A673 (cell line): ENCODE measurements around the gene PPP1R26. TPM values are rescaled to one million over a fixed set of nuclear protein-coding genes. Genes with fewer than 3 reads are reported as not detected.

ENCODE experiments used
- BruUV-seq: library from RNA; stranded (reverse); fragments of 400-500 nt; replicated peaks from 2 replicates; lab custom pipeline; 2021; lab: Mats Ljungman, UMichigan
- CTCF ChIA-PET: fragments of 300-600 bp; sonication (Branson Sonifier 250); formaldehyde crosslinking; loops from one replicate; lab custom pipeline; 2022; ENCODE audit warnings: antibody characterized with exemption; lab: Charles Lee
- POLR2A ChIA-PET: fragments of 300-600 bp; sonication (Branson Sonifier 250); formaldehyde crosslinking; loops from one replicate; lab custom pipeline; 2022; ENCODE audit warnings: antibody characterized with exemption; ENCODE audit not compliant: low non-redundant PET; lab: Charles Lee
- DNase-seq: peaks from one replicate; pipeline ENCODE4 v3.0.0-alpha.2; 2015; ENCODE audit warnings: low spot score
- H3K27ac ChIP-seq: fragments of 200-600 bp; sonication (generic); 2 replicates; pipeline ENCODE4 v1.5.1; 2016; ENCODE audit warnings: mixed run types, low read depth, mild to moderate bottlenecking, mixed read lengths, antibody characterized with exemption, low read length; ENCODE audit not compliant: poor library complexity, severe bottlenecking
- H3K27me3 ChIP-seq: fragments of 200-600 bp; sonication (generic); replicated peaks from 2 replicates; pipeline ENCODE4 v1.6.1; 2017; ENCODE audit warnings: mixed run types, low read depth, mild to moderate bottlenecking, mixed read lengths, antibody characterized with exemption, low read length; ENCODE audit not compliant: insufficient read depth, poor library complexity
- H3K36me3 ChIP-seq: fragments of 200-600 bp; sonication (generic); 2 replicates; pipeline ENCODE4 v1.6.1; 2016; ENCODE audit warnings: mixed run types, mild to moderate bottlenecking, mixed read lengths, antibody characterized with exemption, low read length; ENCODE audit not compliant: insufficient read depth, poor library complexity, severe bottlenecking
- H3K4me1 ChIP-seq: fragments of 200-600 bp; sonication (generic); 2 replicates; pipeline ENCODE4 v1.6.1; 2017; ENCODE audit warnings: mixed run types, mild to moderate bottlenecking, mixed read lengths, antibody characterized with exemption, low read length; ENCODE audit not compliant: insufficient read depth, poor library complexity, severe bottlenecking
- H3K4me3 ChIP-seq: fragments of 200-600 bp; sonication (generic); 2 replicates; pipeline ENCODE4 v1.5.1; 2016; ENCODE audit warnings: low read depth, mixed run types, mild to moderate bottlenecking, mixed read lengths, low read length; ENCODE audit not compliant: poor library complexity, severe bottlenecking
- H3K9me3 ChIP-seq: fragments of 200-600 bp; sonication (generic); 2 replicates; pipeline ENCODE4 v1.6.1; 2016; ENCODE audit warnings: mixed run types, low read depth, mild to moderate bottlenecking, mixed read lengths, antibody characterized with exemption, low read length; ENCODE audit not compliant: poor library complexity, severe bottlenecking
- CTCF ChIP-seq: fragments of 300-800, 200-600 bp; sonication (generic); conservative IDR thresholded peaks from 2 replicates; pipeline ENCODE4 v1.5.1; 2017; ENCODE audit warnings: low read depth, mild to moderate bottlenecking, antibody characterized with exemption, low read length, moderate library complexity, mixed read lengths
- EZH2 ChIP-seq: fragments of 200-600 bp; sonication (generic); IDR thresholded peaks from 2 replicates; pipeline ENCODE4 v1.6.1; 2017; ENCODE audit warnings: borderline replicate concordance, low read depth, mild to moderate bottlenecking, mixed read lengths, antibody characterized with exemption, low read length; ENCODE audit not compliant: poor library complexity, severe bottlenecking
- intact Hi-C: fragments of 100-400 bp; cut with micrococcal nuclease; formaldehyde crosslinking; loops from one replicate; pipeline ENCODE4 v1.10.0; 2022; ENCODE audit not compliant: unreplicated experiment
- total RNA-seq: library from RNA; stranded (reverse); gene quantifications from 2 replicates; pipeline ENCODE4 v1.2.3, GENCODE V29; 2021

The PPP1R26 gene
- total RNA-seq, 1 experiment from 2014 or later: 7.4 TPM

- Histone ChIP-seq H3K4me1 (no peaks in the 10 kb centered on the region), H3K27me3 (no peaks in the 10 kb centered on the region), H3K36me3 (no peaks in the 10 kb centered on the region), H3K27ac (no peak overlapping the region), H3K4me3 (no peak overlapping the region), H3K9me3 (no peaks in the 10 kb centered on the region)
- no TSS peak for BruUV-seq
- CTCF ChIA-PET: no interaction called here
- DNase-seq: no peak
- intact Hi-C loops: no loop called here
- TF ChIP-seq CTCF (no peak), EZH2 (no peak)
- POLR2A ChIA-PET: no interaction called here
Observed at GRCh38 chr9:135524130-135524861, 44.7 kb downstream of the PPP1R26 start.

- H3K4me3 ChIP-seq: no peak overlapping the region
- no TSS peak for BruUV-seq
- no peak overlapping the region for H3K27ac ChIP-seq
- H3K27me3 ChIP-seq: no peaks in the 10 kb centered on the region
- TF ChIP-seq EZH2: no peak
- no peak for TF ChIP-seq CTCF
- intact Hi-C loops: no loop called here
- no peaks in the 10 kb centered on the region for H3K9me3 ChIP-seq
- POLR2A ChIA-PET: no interaction called here
- CTCF ChIA-PET: no interaction called here
- no peak for DNase-seq
- H3K36me3 ChIP-seq: no peaks in the 10 kb centered on the region
- H3K4me1 ChIP-seq: no peaks in the 10 kb centered on the region
Observed at GRCh38 chr9:135525241-135526088, 45.9 kb downstream of the PPP1R26 start.

- POLR2A ChIA-PET: no interaction called here
- intact Hi-C loops: no loop called here
- BruUV-seq: no TSS peak
- Histone ChIP-seq H3K4me1 (no peaks in the 10 kb centered on the region), H3K27ac (no peak overlapping the region), H3K36me3 (no peaks in the 10 kb centered on the region), H3K4me3 (no peak overlapping the region), H3K27me3 (no peaks in the 10 kb centered on the region), H3K9me3 (no peaks in the 10 kb centered on the region)
- TF ChIP-seq CTCF (no peak), EZH2 (no peak)
- no peak for DNase-seq
- CTCF ChIA-PET: no interaction called here
Observed at GRCh38 chr9:135526089-135526729, 46.6 kb downstream of the PPP1R26 start.
